Prostate gland (tissue), 2 donors: ENCODE data around the gene OGN. TPM values are rescaled to one million over a fixed set of nuclear protein-coding genes. Genes with fewer than 3 reads are reported as not detected.
A peak's percentile ranks its signal among the peaks of the same experiment; 100 is the strongest.

Experiments used
- DNase-seq: peaks from one replicate; pipeline ENCODE4 v3.0.0-alpha.2; 2019; ENCODE audit warnings: low spot score
- H3K27ac ChIP-seq, 2 donors: fragments of 200-600 bp; sonication (generic); 2 replicates each; pipeline ENCODE4 v1.5.1; 2017 to 2019
- H3K27me3 ChIP-seq: fragments of 200-600 bp; sonication (generic); replicated peaks from 2 replicates; pipeline ENCODE4 v1.5.1; 2019; ENCODE audit not compliant: insufficient read depth
- H3K36me3 ChIP-seq, 2 donors: fragments of 200-600 bp; sonication (generic); 1 replicate in 1 of 2; 2 replicates in 1 of 2; pipeline versions ENCODE4 v1.5.1 to v1.8.1; 2017 to 2019
- H3K4me1 ChIP-seq: fragments of 200-600 bp; sonication (generic); replicated peaks from 2 replicates; pipeline ENCODE4 v1.5.1; 2019
- H3K4me3 ChIP-seq, 2 donors: fragments of 200-600 bp; sonication (generic); 2 replicates each; pipeline ENCODE4 v1.5.1; 2017 to 2019
- H3K9me3 ChIP-seq: fragments of 200-600 bp; sonication (generic); 2 replicates; pipeline ENCODE4 v1.5.1; 2017
- CTCF ChIP-seq, 4 experiments: fragments of 200-600 bp in 2 of 4; fragments of 450-650 bp in 2 of 4; sonication (generic) in 2 of 4; IDR thresholded peaks; 1 replicate in 3 of 4; 2 replicates in 1 of 4; pipeline ENCODE4 v1.5.1; 2016 to 2019; ENCODE audit warnings: antibody characterized with exemption in 4 of 4, mild to moderate bottlenecking in 2 of 4, moderate library complexity in 2 of 4
- POLR2A ChIP-seq: fragments of 450-650 bp; IDR thresholded peaks from one replicate; pipeline ENCODE4 v1.6.1; 2016; ENCODE audit warnings: antibody characterized with exemption, mild to moderate bottlenecking
- POLR2AphosphoS5 ChIP-seq: sonication (generic); formaldehyde crosslinking; IDR thresholded peaks from one replicate; pipeline ENCODE4 v1.6.1; 2017; ENCODE audit warnings: antibody characterized with exemption
- WGBS: methylation state at CpG from one replicate; pipeline ENCODE4 v1.1.5; 2018; 5-methylcytosine and 5-hydroxymethylcytosine counted together
- intact Hi-C: fragments of 100-400 bp; cut with DNase I; formaldehyde crosslinking; loops from one replicate; pipeline ENCODE4 v1.14.2; 2022
- total RNA-seq, 2 donors: library from RNA; depleted of rRNA; stranded (reverse); fragments of >200 nt; gene quantifications; one replicate each; pipeline ENCODE4 v1.1.0, GENCODE V29; 2016

The OGN gene
- total RNA-seq, 2 donors from 2014 or later = 6.9 to 24.4 TPM

GRCh38 chr9:92395617-92396016, 8.8 kb downstream of the OGN start:
- Histone ChIP-seq H3K36me3 (no peaks in the 10 kb centered on the region), H3K4me3 (no peak overlapping the region), H3K27me3 (no peaks in the 10 kb centered on the region), H3K27ac (no peak overlapping the region), H3K9me3 (no peaks in the 10 kb centered on the region), H3K4me1 (no peaks in the 10 kb centered on the region)
- intact Hi-C loops = no loop called here
- TF ChIP-seq CTCF (IDR thresholded peaks at IDR 0.05) (no peak), POLR2A (no peak), POLR2AphosphoS5 (no peak)
- 71% methylated on average over 1 of the region's 1 CpG for WGBS
- DNase-seq = no peak

GRCh38 chr9:92393686-92394085, 10.7 kb downstream of the OGN start:
- WGBS = 14% methylated on average over 1 of the region's 1 CpG
- TF ChIP-seq CTCF (IDR thresholded peaks at IDR 0.05) = no peak
- no peak for TF ChIP-seq POLR2A
- TF ChIP-seq POLR2AphosphoS5 = peak; percentile 68
- Histone ChIP-seq H3K27me3 (no peaks in the 10 kb centered on the region), H3K4me1 (no peaks in the 10 kb centered on the region), H3K27ac (peak overlapping the region; percentile 6 to 55), H3K4me3 (no peak overlapping the region), H3K9me3 (no peaks in the 10 kb centered on the region), H3K36me3 (no peaks in the 10 kb centered on the region)
- DNase-seq = no peak
- intact Hi-C loops = no loop called here

- Histone ChIP-seq H3K27ac (no peak overlapping the region), H3K9me3 (no peaks in the 10 kb centered on the region), H3K4me3 (no peak overlapping the region), H3K36me3 (no peaks in the 10 kb centered on the region), H3K4me1 (no peaks in the 10 kb centered on the region), H3K27me3 (no peaks in the 10 kb centered on the region)
- WGBS = 50% methylated on average over 2 of the region's 2 CpGs
- DNase-seq = no peak
- intact Hi-C loops = no loop called here
- no peak for TF ChIP-seq POLR2AphosphoS5
- no peak for TF ChIP-seq CTCF (IDR thresholded peaks at IDR 0.05)
- no peak for TF ChIP-seq POLR2A
Measured at GRCh38 chr9:92392690-92393089, 11.7 kb downstream of the OGN start.

- intact Hi-C loops = no loop called here
- TF ChIP-seq POLR2AphosphoS5 (no peak), CTCF (IDR thresholded peaks at IDR 0.05) (no peak), POLR2A (no peak)
- H3K9me3 ChIP-seq = no peaks in the 10 kb centered on the region
- no peak overlapping the region for H3K27ac ChIP-seq
- H3K36me3 ChIP-seq = no peaks in the 10 kb centered on the region
- no peak overlapping the region for H3K4me3 ChIP-seq
- no peak for DNase-seq
- no peaks in the 10 kb centered on the region for H3K27me3 ChIP-seq
- 92% methylated on average over 4 of the region's 4 CpGs for WGBS
- no peaks in the 10 kb centered on the region for H3K4me1 ChIP-seq
Measured at GRCh38 chr9:92385953-92386352, 18.4 kb downstream of the OGN start.

- no peak for TF ChIP-seq CTCF (IDR thresholded peaks at IDR 0.05)
- no peak for TF ChIP-seq POLR2AphosphoS5
- no peak for TF ChIP-seq POLR2A
- Histone ChIP-seq H3K9me3 (no peaks in the 10 kb centered on the region), H3K36me3 (no peaks in the 10 kb centered on the region), H3K4me3 (no peak overlapping the region), H3K27ac (no peak overlapping the region), H3K27me3 (no peaks in the 10 kb centered on the region), H3K4me1 (no peaks in the 10 kb centered on the region)
- intact Hi-C loops = no loop called here
- no peak for DNase-seq
- 56% methylated on average over 6 of the region's 6 CpGs for WGBS
Measured at GRCh38 chr9:92385477-92385876, 18.9 kb downstream of the OGN start.
